IPS DF 4.7 (cell line): ENCODE measurements around the gene PYCR2.

Experiments used
- DNase-seq: peaks from one replicate; pipeline ENCODE4 v3.0.0-alpha.2; 2013; ENCODE audit warnings: low spot score; ENCODE audit errors: extremely low read depth

Gene PYCR2

GRCh38 chr1:225921734-225922709, 2.0 kb downstream of the PYCR2 start:
- no peak for DNase-seq

GRCh38 chr1:225919906-225920305, 4.1 kb downstream of the PYCR2 start:
- no peak for DNase-seq

- no peak for DNase-seq
Measured at GRCh38 chr1:225918280-225918679, 5.8 kb downstream of the PYCR2 start.

- no peak for DNase-seq
Measured at GRCh38 chr1:225917536-225917935, 6.5 kb downstream of the PYCR2 start.

- DNase-seq, result no peak
Measured at GRCh38 chr1:225917101-225917500, 6.9 kb downstream of the PYCR2 start.

GRCh38 chr1:225915538-225915991, 8.5 kb downstream of the PYCR2 start:
- DNase-seq, result no peak

- no peak for DNase-seq
Measured at GRCh38 chr1:225914947-225915346, 9.1 kb downstream of the PYCR2 start.

GRCh38 chr1:225914391-225914790, 9.7 kb downstream of the PYCR2 start:
- DNase-seq, result no peak

GRCh38 chr1:225911191-225912130, 12.6 kb downstream of the PYCR2 start:
- no peak for DNase-seq

- no peak for DNase-seq
Measured at GRCh38 chr1:225909477-225909876, 14.6 kb downstream of the PYCR2 start.

GRCh38 chr1:225908773-225909172, 15.3 kb downstream of the PYCR2 start:
- no peak for DNase-seq

GRCh38 chr1:225908013-225908640, 15.9 kb downstream of the PYCR2 start:
- DNase-seq, result no peak

GRCh38 chr1:225907341-225907740, 16.7 kb downstream of the PYCR2 start:
- no peak for DNase-seq

GRCh38 chr1:225906467-225906866, 17.6 kb downstream of the PYCR2 start:
- no peak for DNase-seq

- no peak for DNase-seq
Measured at GRCh38 chr1:225903623-225904022, 20.4 kb downstream of the PYCR2 start.

- DNase-seq, result peak; percentile 98
Measured at GRCh38 chr1:225899044-225899925, 24.8 kb downstream of the PYCR2 start.

- DNase-seq, result no peak
Measured at GRCh38 chr1:225897595-225898514, 26.2 kb downstream of the PYCR2 start.

- no peak for DNase-seq
Measured at GRCh38 chr1:225896937-225897549, 27.0 kb downstream of the PYCR2 start.

GRCh38 chr1:225896494-225896893, 27.6 kb downstream of the PYCR2 start:
- no peak for DNase-seq
